ENCODE data around the gene UROC1. TPM values are rescaled to one million over a fixed set of nuclear protein-coding genes. Genes with fewer than 3 reads are reported as not detected.

UROC1 gene
- total and polyA plus RNA-seq, 2 of the 13 experiments (the other 11 are each of a cell fraction or from before 2014, with no cell fraction given), result 0.71 to 1.3 TPM

DNA sequence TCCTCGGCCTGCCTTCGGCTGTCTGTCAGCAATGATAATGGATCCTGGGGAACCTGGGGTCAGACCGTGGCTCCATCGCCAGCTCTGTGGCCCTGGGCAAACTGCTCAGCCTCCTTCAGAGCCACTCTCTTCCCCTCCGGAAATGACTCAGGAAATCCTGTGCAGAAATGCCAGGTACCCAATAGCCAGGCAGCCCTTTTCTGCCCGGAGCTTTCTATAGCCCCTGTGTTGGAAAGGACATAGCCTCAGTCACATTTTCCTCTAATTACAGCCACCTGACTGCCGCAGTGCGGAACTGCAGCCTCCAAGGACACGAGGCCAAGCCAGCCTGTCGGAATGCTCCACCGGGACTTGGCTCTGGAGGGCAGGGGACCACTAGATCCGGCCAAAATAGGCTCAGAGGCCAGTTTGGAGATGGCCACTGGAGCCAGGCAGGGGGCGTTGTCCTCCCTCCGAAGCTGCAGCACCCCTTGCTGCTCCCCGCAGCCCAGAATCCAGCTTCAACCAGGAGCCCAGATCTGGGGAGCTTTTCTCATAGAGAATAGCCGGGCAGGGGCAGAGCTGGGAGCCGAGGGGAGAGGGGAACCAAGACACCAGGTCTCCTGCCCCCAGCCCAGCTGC, 30.3 kb downstream of the UROC1 start (continued):
- TF ChIP-seq, protein P1, sequence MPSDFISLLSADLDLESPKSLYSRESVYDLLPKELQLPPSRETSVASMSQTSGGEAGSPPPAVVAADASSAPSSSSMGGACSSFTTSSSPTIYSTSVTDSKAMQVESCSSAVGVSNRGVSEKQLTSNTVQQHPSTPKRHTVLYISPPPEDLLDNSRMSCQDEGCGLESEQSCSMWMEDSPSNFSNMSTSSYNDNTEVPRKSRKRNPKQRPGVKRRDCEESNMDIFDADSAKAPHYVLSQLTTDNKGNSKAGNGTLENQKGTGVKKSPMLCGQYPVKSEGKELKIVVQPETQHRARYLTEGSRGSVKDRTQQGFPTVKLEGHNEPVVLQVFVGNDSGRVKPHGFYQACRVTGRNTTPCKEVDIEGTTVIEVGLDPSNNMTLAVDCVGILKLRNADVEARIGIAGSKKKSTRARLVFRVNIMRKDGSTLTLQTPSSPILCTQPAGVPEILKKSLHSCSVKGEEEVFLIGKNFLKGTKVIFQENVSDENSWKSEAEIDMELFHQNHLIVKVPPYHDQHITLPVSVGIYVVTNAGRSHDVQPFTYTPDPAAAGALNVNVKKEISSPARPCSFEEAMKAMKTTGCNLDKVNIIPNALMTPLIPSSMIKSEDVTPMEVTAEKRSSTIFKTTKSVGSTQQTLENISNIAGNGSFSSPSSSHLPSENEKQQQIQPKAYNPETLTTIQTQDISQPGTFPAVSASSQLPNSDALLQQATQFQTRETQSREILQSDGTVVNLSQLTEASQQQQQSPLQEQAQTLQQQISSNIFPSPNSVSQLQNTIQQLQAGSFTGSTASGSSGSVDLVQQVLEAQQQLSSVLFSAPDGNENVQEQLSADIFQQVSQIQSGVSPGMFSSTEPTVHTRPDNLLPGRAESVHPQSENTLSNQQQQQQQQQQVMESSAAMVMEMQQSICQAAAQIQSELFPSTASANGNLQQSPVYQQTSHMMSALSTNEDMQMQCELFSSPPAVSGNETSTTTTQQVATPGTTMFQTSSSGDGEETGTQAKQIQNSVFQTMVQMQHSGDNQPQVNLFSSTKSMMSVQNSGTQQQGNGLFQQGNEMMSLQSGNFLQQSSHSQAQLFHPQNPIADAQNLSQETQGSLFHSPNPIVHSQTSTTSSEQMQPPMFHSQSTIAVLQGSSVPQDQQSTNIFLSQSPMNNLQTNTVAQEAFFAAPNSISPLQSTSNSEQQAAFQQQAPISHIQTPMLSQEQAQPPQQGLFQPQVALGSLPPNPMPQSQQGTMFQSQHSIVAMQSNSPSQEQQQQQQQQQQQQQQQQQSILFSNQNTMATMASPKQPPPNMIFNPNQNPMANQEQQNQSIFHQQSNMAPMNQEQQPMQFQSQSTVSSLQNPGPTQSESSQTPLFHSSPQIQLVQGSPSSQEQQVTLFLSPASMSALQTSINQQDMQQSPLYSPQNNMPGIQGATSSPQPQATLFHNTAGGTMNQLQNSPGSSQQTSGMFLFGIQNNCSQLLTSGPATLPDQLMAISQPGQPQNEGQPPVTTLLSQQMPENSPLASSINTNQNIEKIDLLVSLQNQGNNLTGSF (CRISPR knock-in tag; IDR thresholded peaks at IDR 0.05), result no peak
- TF ChIP-seq MEIS1 (CRISPR knock-in tag; IDR thresholded peaks at IDR 0.05; ENCODE audit: borderline replicate concordance) (no peak), ZNF749 (CRISPR knock-in tag; IDR thresholded peaks at IDR 0.05; ENCODE audit: borderline replicate concordance) (no peak), KDM5A (IDR thresholded peaks at IDR 0.05; ENCODE audit: borderline replicate concordance, low read length) (no peak), ARNT2 (CRISPR knock-in tag; IDR thresholded peaks at IDR 0.05; ENCODE audit: low read depth) (peak; percentile 32; the same call in 1 of the 2 replicates), ZSCAN20 (CRISPR knock-in tag; IDR thresholded peaks at IDR 0.05; ENCODE audit: borderline replicate concordance) (no peak), GABPA (IDR thresholded peaks at IDR 0.05; ENCODE audit: low read depth, low read length) (no peak), GABPA (CRISPR knock-in tag; IDR thresholded peaks at IDR 0.05; ENCODE audit: low read depth) (no peak), NFATC3 (CRISPR knock-in tag; IDR thresholded peaks at IDR 0.05) (no peak), AKAP8 (CRISPR knock-in tag; IDR thresholded peaks at IDR 0.05) (no peak), ZMYM4 (CRISPR knock-in tag; IDR thresholded peaks at IDR 0.05) (0 out of 2 replicates have a peak, but pooled peaks have one; percentile 18), ETV5 (CRISPR knock-in tag; IDR thresholded peaks at IDR 0.05; ENCODE audit: borderline replicate concordance) (peak; percentile 17; the same call in 1 of the 2 replicates), ZEB1 (IDR thresholded peaks at IDR 0.05; ENCODE audit: insufficient replicate concordance, low read depth) (no peak), LCORL (IDR thresholded peaks at IDR 0.05) (no peak), LCORL (CRISPR knock-in tag; IDR thresholded peaks at IDR 0.05) (peak; percentile 70)
- TF ChIP-seq, protein P2, sequence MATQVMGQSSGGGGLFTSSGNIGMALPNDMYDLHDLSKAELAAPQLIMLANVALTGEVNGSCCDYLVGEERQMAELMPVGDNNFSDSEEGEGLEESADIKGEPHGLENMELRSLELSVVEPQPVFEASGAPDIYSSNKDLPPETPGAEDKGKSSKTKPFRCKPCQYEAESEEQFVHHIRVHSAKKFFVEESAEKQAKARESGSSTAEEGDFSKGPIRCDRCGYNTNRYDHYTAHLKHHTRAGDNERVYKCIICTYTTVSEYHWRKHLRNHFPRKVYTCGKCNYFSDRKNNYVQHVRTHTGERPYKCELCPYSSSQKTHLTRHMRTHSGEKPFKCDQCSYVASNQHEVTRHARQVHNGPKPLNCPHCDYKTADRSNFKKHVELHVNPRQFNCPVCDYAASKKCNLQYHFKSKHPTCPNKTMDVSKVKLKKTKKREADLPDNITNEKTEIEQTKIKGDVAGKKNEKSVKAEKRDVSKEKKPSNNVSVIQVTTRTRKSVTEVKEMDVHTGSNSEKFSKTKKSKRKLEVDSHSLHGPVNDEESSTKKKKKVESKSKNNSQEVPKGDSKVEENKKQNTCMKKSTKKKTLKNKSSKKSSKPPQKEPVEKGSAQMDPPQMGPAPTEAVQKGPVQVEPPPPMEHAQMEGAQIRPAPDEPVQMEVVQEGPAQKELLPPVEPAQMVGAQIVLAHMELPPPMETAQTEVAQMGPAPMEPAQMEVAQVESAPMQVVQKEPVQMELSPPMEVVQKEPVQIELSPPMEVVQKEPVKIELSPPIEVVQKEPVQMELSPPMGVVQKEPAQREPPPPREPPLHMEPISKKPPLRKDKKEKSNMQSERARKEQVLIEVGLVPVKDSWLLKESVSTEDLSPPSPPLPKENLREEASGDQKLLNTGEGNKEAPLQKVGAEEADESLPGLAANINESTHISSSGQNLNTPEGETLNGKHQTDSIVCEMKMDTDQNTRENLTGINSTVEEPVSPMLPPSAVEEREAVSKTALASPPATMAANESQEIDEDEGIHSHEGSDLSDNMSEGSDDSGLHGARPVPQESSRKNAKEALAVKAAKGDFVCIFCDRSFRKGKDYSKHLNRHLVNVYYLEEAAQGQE (IDR thresholded peaks at IDR 0.05; ENCODE audit: borderline replicate concordance in 1 of 2, low read depth in 1 of 2, low read length in 2 of 2), result no peak
- TF ChIP-seq, protein P3, sequence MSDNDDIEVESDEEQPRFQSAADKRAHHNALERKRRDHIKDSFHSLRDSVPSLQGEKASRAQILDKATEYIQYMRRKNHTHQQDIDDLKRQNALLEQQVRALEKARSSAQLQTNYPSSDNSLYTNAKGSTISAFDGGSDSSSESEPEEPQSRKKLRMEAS (IDR thresholded peaks at IDR 0.05), result peak; percentile 71
